H1 (cell line): Measurements from ENCODE around the gene CCNT2. TPM values are rescaled to one million over a fixed set of nuclear protein-coding genes. Genes with fewer than 3 reads are reported as not detected.

Experiments used
- CBX8 ChIP-seq: fragments of 300-800, 300-1000 bp; sonication (generic); IDR thresholded peaks from 2 replicates; pipeline ENCODE4 v1.7.1; 2016; ENCODE audit warnings: low read depth, low read length, borderline replicate concordance
- RXRA ChIP-seq: IDR thresholded peaks from 2 replicates; pipeline ENCODE4 v1.6.1; 2011; ENCODE audit warnings: low read depth, mild to moderate bottlenecking, low read length, moderate library complexity; ENCODE audit not compliant: insufficient read depth
- TAF7 ChIP-seq: optimal IDR thresholded peaks from 2 replicates; pipeline ENCODE3; 2011; ENCODE audit warnings: low read depth, mild to moderate bottlenecking, inconsistent platforms, low read length, moderate library complexity, borderline replicate concordance
- TEAD4 ChIP-seq: IDR thresholded peaks from 2 replicates; pipeline ENCODE4 v1.6.1; 2012; ENCODE audit warnings: low read depth, low read length, inconsistent platforms, mixed read lengths
- polyA plus RNA-seq, 7 experiments: library from polyadenylated mRNA; depleted of rRNA in 3 of 7; stranded (reverse) in 5 of 7; unstranded in 2 of 7; fragments of >200 nt in 5 of 7; fragments of 200-250 nt in 2 of 7; gene quantifications; 1 replicate in 5 of 7; 2 replicates in 1 of 7; 4 replicates in 1 of 7; pipeline versions ENCODE4 v1.2.1 to v1.2.3, GENCODE V29; 2011 to 2013; ENCODE audit warnings: missing spikeins in 2 of 7, mixed read lengths in 2 of 7
- total RNA-seq: library from RNA; stranded (reverse); fragmentation: NEBNext Ultra II Directional; extraction: Animal tissue kit (Norgen Biotek cat#: 25700); gene quantifications from 2 replicates; pipeline ENCODE4 v1.2.1, GENCODE V29; 2021
- TF ChIP-seq, protein P1 (sequence below): fragments of 300-600 bp; sonication (generic); IDR thresholded peaks from 2 replicates; pipeline ENCODE4 v1.7.1; 2012; ENCODE audit warnings: low read length, moderate library complexity, mild to moderate bottlenecking, inconsistent platforms; ENCODE audit not compliant: insufficient replicate concordance

The CCNT2 gene
- total and polyA plus RNA-seq, 2 of the 8 experiments (the other 6 are each of a cell fraction or from before 2014, with no cell fraction given): 13.0 to 39.7 TPM

GRCh38 chr2:134934641-134935040, 16.0 kb downstream of the CCNT2 start (continued):
- TF ChIP-seq, protein P1, sequence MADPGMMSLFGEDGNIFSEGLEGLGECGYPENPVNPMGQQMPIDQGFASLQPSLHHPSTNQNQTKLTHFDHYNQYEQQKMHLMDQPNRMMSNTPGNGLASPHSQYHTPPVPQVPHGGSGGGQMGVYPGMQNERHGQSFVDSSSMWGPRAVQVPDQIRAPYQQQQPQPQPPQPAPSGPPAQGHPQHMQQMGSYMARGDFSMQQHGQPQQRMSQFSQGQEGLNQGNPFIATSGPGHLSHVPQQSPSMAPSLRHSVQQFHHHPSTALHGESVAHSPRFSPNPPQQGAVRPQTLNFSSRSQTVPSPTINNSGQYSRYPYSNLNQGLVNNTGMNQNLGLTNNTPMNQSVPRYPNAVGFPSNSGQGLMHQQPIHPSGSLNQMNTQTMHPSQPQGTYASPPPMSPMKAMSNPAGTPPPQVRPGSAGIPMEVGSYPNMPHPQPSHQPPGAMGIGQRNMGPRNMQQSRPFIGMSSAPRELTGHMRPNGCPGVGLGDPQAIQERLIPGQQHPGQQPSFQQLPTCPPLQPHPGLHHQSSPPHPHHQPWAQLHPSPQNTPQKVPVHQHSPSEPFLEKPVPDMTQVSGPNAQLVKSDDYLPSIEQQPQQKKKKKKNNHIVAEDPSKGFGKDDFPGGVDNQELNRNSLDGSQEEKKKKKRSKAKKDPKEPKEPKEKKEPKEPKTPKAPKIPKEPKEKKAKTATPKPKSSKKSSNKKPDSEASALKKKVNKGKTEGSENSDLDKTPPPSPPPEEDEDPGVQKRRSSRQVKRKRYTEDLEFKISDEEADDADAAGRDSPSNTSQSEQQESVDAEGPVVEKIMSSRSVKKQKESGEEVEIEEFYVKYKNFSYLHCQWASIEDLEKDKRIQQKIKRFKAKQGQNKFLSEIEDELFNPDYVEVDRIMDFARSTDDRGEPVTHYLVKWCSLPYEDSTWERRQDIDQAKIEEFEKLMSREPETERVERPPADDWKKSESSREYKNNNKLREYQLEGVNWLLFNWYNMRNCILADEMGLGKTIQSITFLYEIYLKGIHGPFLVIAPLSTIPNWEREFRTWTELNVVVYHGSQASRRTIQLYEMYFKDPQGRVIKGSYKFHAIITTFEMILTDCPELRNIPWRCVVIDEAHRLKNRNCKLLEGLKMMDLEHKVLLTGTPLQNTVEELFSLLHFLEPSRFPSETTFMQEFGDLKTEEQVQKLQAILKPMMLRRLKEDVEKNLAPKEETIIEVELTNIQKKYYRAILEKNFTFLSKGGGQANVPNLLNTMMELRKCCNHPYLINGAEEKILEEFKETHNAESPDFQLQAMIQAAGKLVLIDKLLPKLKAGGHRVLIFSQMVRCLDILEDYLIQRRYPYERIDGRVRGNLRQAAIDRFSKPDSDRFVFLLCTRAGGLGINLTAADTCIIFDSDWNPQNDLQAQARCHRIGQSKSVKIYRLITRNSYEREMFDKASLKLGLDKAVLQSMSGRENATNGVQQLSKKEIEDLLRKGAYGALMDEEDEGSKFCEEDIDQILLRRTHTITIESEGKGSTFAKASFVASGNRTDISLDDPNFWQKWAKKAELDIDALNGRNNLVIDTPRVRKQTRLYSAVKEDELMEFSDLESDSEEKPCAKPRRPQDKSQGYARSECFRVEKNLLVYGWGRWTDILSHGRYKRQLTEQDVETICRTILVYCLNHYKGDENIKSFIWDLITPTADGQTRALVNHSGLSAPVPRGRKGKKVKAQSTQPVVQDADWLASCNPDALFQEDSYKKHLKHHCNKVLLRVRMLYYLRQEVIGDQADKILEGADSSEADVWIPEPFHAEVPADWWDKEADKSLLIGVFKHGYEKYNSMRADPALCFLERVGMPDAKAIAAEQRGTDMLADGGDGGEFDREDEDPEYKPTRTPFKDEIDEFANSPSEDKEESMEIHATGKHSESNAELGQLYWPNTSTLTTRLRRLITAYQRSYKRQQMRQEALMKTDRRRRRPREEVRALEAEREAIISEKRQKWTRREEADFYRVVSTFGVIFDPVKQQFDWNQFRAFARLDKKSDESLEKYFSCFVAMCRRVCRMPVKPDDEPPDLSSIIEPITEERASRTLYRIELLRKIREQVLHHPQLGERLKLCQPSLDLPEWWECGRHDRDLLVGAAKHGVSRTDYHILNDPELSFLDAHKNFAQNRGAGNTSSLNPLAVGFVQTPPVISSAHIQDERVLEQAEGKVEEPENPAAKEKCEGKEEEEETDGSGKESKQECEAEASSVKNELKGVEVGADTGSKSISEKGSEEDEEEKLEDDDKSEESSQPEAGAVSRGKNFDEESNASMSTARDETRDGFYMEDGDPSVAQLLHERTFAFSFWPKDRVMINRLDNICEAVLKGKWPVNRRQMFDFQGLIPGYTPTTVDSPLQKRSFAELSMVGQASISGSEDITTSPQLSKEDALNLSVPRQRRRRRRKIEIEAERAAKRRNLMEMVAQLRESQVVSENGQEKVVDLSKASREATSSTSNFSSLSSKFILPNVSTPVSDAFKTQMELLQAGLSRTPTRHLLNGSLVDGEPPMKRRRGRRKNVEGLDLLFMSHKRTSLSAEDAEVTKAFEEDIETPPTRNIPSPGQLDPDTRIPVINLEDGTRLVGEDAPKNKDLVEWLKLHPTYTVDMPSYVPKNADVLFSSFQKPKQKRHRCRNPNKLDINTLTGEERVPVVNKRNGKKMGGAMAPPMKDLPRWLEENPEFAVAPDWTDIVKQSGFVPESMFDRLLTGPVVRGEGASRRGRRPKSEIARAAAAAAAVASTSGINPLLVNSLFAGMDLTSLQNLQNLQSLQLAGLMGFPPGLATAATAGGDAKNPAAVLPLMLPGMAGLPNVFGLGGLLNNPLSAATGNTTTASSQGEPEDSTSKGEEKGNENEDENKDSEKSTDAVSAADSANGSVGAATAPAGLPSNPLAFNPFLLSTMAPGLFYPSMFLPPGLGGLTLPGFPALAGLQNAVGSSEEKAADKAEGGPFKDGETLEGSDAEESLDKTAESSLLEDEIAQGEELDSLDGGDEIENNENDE: no peak
- TF ChIP-seq TEAD4 (no peak), CBX8 (no peak), RXRA (no peak), TAF7 (no peak)
- TF ChIP-seq, all 59 proteins: peak for 0
